ENCODE measurements around the gene GPR161. TPM values are rescaled to one million over a fixed set of nuclear protein-coding genes. Genes with fewer than 3 reads are reported as not detected.

Gene GPR161
- total RNA-seq, 1 experiment from 2014 or later, result 13.7 TPM

GRCh38 chr1:168116327-168116799 is 20.4 kb downstream of the GPR161 start:
- no peak for ATAC-seq
- BruUV-seq (replicated peaks), result no TSS peak
- no peaks in the 10 kb centered on the region for H3K79me2 ChIP-seq (ENCODE audit: insufficient read depth, low read length)

More at GRCh38 chr1:168116327-168116799, 20.4 kb downstream of the GPR161 start:
- H3K4me3 ChIP-seq (replicated peaks in 1 of 2; ENCODE audit: low read depth in 1 of 2, low read length in 2 of 2), result no peak overlapping the region
- no peak for TF ChIP-seq EZH2phosphoT487 (IDR thresholded peaks at IDR 0.05; ENCODE audit: borderline replicate concordance)
- TF ChIP-seq REST (IDR thresholded peaks at IDR 0.05; ENCODE audit: low read depth), result no peak
- TF ChIP-seq YY1 (IDR thresholded peaks at IDR 0.05; ENCODE audit: extremely low read depth, insufficient replicate concordance, low read depth, low read length), result no peak
- TF ChIP-seq ZFX (IDR thresholded peaks at IDR 0.05), result no peak
- no peak for TF ChIP-seq POLR2AphosphoS5 (IDR thresholded peaks at IDR 0.05; ENCODE audit: low read depth, low read length)
- no peak for TF ChIP-seq ZNF274 (IDR thresholded peaks at IDR 0.05; ENCODE audit: low read depth, low read length)
- H3K4me2 ChIP-seq (ENCODE audit: low read length), result no peak overlapping the region
- H3K27ac ChIP-seq (ENCODE audit: low read depth, low read length), result no peak overlapping the region
- H3K27me3 ChIP-seq (ENCODE audit: insufficient read depth, low read length), result no peaks in the 10 kb centered on the region
- ChIA-PET RAD21 (ENCODE audit: low non-redundant PET in 1 of 2, low total read pairs in 2 of 2, uncharacterized antibody in 2 of 2, unreplicated experiment in 2 of 2) (no interaction called here), POLR2A (no interaction called here), CTCF (interaction anchor here (0.9 kb wide), 1 partner anchor 34 kb away, joined by 4 read pairs; no protein-coding TSS in a partner anchor)
- no peaks in the 10 kb centered on the region for H3K9me3 ChIP-seq (ENCODE audit: control insufficient read depth in 1 of 2, insufficient read depth in 1 of 2, low read depth in 1 of 2, low read length in 2 of 2)
- peaks cover 13 to 18% of the 10 kb centered on the region in 2 experiments for H3K4me1 ChIP-seq (ENCODE audit: control insufficient read depth in 1 of 2, insufficient read depth in 2 of 2, low read length in 2 of 2)
- DNase-seq (ENCODE audit: low read depth, low spot score), result no peak
- no peak overlapping the region for H3K9ac ChIP-seq (ENCODE audit: low read length)
- H4K20me1 ChIP-seq (ENCODE audit: insufficient read depth), result no peaks in the 10 kb centered on the region
- no peaks in the 10 kb centered on the region for H3K9me2 ChIP-seq (ENCODE audit: insufficient read depth)
- no peak overlapping the region for H2AFZ ChIP-seq (ENCODE audit: low read depth, low read length, poor library complexity, severe bottlenecking)
- no peaks in the 10 kb centered on the region for H3K36me3 ChIP-seq (ENCODE audit: control insufficient read depth in 1 of 2, insufficient read depth in 2 of 2, low read length in 2 of 2)
- intact Hi-C loops (cut with micrococcal nuclease), result no loop called here
